Neutrophil (primary cell): ENCODE data around the gene HIRA.

ENCODE experiments used
- H3K27ac ChIP-seq: fragments of 200-600 bp; sonication (generic); 2 replicates; pipeline ENCODE4 v1.5.1; 2016; ENCODE audit warnings: mild to moderate bottlenecking, moderate library complexity
- H3K27me3 ChIP-seq: fragments of 200-600 bp; sonication (generic); 2 replicates; pipeline ENCODE4 v1.6.0; 2016; ENCODE audit warnings: mild to moderate bottlenecking
- H3K36me3 ChIP-seq: fragments of 200-600 bp; sonication (generic); 2 replicates; pipeline ENCODE4 v1.5.1; 2017
- H3K4me1 ChIP-seq, 2 experiments: fragments of 200-600 bp in 1 of 2; sonication (generic) in 1 of 2; 1 replicate in 1 of 2; 2 replicates in 1 of 2; pipeline versions ENCODE4 v1.5.1 to v1.6.1; 2013 to 2016; ENCODE audit warnings: low read depth in 1 of 2, low read length in 1 of 2, mild to moderate bottlenecking in 1 of 2, moderate library complexity in 1 of 2; ENCODE audit not compliant: control insufficient read depth in 1 of 2, insufficient read depth in 1 of 2
- H3K4me3 ChIP-seq, 2 experiments: fragments of 200-600 bp in 1 of 2; sonication (generic) in 1 of 2; 1 replicate in 1 of 2; 2 replicates in 1 of 2; pipeline ENCODE4 v1.5.1; 2013 to 2016; ENCODE audit warnings: low read depth in 1 of 2, low read length in 1 of 2, mild to moderate bottlenecking in 1 of 2, moderate library complexity in 1 of 2
- H3K9me3 ChIP-seq: fragments of 200-600 bp; sonication (generic); 2 replicates; pipeline ENCODE4 v1.5.1; 2016
- TF ChIP-seq, protein P1 (sequence below): fragments of 200-600 bp; sonication (generic); IDR thresholded peaks from 2 replicates; pipeline ENCODE4 v1.5.1; 2016; ENCODE audit warnings: antibody characterized with exemption

HIRA gene

DNA sequence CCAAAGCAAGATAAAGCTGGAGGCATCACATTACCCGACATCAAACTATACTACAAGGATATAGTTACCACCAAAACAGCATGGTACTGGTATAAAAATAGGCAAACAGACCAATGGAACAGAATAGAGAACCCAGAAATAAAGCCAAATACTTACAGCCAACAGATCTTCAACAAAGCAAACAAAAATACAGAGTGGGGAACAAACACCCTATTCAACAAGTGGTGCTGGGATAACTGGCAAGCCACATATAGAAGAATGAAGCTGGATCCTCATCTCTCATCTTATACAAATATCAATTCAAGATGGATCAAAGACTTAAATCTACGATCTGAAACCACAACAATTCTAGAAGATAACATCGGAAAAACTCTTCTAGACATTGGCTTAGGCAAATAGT lies 90.0 kb downstream of the HIRA start:
- peaks cover 0 to 6% of the 10 kb centered on the region in 2 experiments for H3K4me1 ChIP-seq
- TF ChIP-seq, protein P1, sequence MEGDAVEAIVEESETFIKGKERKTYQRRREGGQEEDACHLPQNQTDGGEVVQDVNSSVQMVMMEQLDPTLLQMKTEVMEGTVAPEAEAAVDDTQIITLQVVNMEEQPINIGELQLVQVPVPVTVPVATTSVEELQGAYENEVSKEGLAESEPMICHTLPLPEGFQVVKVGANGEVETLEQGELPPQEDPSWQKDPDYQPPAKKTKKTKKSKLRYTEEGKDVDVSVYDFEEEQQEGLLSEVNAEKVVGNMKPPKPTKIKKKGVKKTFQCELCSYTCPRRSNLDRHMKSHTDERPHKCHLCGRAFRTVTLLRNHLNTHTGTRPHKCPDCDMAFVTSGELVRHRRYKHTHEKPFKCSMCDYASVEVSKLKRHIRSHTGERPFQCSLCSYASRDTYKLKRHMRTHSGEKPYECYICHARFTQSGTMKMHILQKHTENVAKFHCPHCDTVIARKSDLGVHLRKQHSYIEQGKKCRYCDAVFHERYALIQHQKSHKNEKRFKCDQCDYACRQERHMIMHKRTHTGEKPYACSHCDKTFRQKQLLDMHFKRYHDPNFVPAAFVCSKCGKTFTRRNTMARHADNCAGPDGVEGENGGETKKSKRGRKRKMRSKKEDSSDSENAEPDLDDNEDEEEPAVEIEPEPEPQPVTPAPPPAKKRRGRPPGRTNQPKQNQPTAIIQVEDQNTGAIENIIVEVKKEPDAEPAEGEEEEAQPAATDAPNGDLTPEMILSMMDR = no peak
- no peak overlapping the region for H3K4me3 ChIP-seq
- no peak overlapping the region for H3K27ac ChIP-seq
- H3K27me3 ChIP-seq = no peaks in the 10 kb centered on the region
- no peaks in the 10 kb centered on the region for H3K9me3 ChIP-seq
- peaks cover 39% of the 10 kb centered on the region for H3K36me3 ChIP-seq

- Histone ChIP-seq H3K27me3 (no peaks in the 10 kb centered on the region), H3K4me3 (no peak overlapping the region), H3K36me3 (peaks cover 21% of the 10 kb centered on the region), H3K9me3 (no peaks in the 10 kb centered on the region), H3K27ac (no peak overlapping the region), H3K4me1 (no peaks in the 10 kb centered on the region)
- TF ChIP-seq, protein P1 = no peak
These were observed 94.4 kb downstream of the HIRA start for GRCh38 chr22:19337137-19337536.

DNA sequence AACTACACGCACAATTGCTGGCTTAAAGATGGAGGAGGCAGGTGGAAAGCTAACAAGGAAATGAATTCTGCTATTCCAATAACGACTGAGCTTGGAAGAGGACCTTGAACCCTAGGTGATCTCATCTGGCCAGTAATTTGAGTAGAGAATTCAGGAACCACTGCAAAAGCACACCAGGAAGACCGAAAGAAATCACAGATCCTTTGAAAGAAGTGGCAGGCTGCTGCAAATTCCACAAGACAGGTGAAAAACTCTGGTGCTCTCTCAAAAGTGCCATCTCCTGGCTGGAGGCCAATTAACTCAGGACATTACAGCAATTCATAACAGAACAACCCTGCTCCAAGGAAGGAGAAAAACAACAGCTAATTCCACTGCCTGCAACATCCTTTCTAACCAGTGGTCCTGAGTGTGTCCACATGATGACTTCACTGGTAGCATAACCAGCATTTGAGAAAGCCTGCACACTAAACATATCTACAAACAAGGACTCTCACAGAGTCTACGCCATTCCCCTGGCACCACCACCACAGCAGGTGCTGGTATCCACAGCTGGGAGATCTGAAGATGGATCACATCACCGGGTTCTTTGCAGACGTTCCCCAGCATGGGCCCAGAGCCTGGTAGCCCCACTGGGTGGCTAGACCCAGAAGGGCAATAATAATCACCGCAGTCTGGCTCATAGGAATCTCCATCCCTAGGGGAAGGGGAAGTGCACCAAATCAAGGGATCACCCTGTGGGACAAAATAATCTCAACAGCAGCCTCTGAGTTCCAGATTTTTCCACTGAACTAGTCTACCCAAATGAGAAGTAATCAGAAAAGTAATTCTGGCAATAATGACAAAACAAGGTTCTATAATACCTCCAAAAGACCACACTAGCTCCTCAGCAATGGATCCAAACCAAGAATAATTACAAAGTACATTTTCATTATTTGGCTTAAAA lies 95.1 kb downstream of the HIRA start:
- Histone ChIP-seq H3K4me1 (no peaks in the 10 kb centered on the region), H3K9me3 (no peaks in the 10 kb centered on the region), H3K27me3 (no peaks in the 10 kb centered on the region), H3K4me3 (no peak overlapping the region), H3K36me3 (peaks cover 28% of the 10 kb centered on the region), H3K27ac (no peak overlapping the region)
- TF ChIP-seq, protein P1 = no peak

DNA sequence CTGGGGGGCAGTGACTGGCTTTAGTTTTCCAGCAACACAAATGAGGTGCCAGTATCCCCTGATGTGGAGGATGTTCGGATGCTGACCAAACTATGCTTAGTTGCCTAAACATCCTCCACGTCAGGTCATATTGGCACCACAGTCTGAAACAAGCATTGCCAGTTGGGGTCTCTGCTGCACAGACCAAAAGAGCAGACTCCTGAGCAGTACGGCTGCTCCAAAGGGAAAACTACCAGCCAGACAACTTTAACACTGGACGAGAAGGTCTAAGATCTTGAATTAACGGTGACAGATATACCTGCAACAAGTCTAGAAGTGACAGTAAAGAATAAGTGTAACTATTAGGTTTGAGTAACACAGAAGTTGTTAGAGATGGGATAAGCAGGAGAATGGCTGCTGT lies 99.6 kb downstream of the HIRA start:
- no peak overlapping the region for H3K4me3 ChIP-seq
- no peaks in the 10 kb centered on the region for H3K4me1 ChIP-seq
- TF ChIP-seq, protein P1 = no peak
- no peaks in the 10 kb centered on the region for H3K27me3 ChIP-seq
- peaks cover 50% of the 10 kb centered on the region for H3K36me3 ChIP-seq
- H3K27ac ChIP-seq = no peak overlapping the region
- no peaks in the 10 kb centered on the region for H3K9me3 ChIP-seq

DNA sequence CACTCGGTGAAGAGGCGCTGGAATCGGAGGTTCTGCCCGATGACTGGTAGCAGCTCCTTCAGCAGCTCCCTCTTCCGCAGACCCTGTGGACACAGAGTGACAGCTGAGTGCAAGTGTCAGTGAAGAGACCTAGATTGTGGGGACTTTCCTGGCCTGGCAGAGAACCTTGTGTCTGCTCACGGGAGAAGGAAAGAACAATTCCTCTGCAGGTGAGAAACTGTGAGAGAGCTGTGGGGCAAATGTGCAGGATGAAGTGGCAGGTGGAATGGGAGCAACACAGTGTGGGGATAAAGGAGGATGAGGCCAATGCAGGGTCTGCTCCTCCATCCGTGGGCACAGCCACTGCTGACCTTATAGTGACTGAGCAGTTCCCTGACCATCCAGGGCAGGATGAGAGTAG lies 100.1 kb downstream of the HIRA start:
- TF ChIP-seq, protein P1 = no peak
- H3K9me3 ChIP-seq = no peaks in the 10 kb centered on the region

More for the DNA sequence above, 100.1 kb downstream of the HIRA start:
- Histone ChIP-seq H3K4me1 (no peaks in the 10 kb centered on the region), H3K4me3 (no peak overlapping the region), H3K27ac (no peak overlapping the region), H3K36me3 (peaks cover 46% of the 10 kb centered on the region), H3K27me3 (no peaks in the 10 kb centered on the region)
